ENCODE measurements around the gene PLIN1. TPM values are rescaled to one million over a fixed set of nuclear protein-coding genes. Genes with fewer than 3 reads are reported as not detected.

PLIN1 gene
- total RNA-seq, 1 experiment from 2014 or later = not detected

- Histone ChIP-seq H3K9me3 (ENCODE audit: low read length) (no peaks in the 10 kb centered on the region), H3K36me3 (ENCODE audit: insufficient read depth, low read length) (no peaks in the 10 kb centered on the region), H3K9ac (ENCODE audit: low read length) (no peak overlapping the region), H3K4me3 (ENCODE audit: low read length) (no peak overlapping the region), H3K4me1 (ENCODE audit: low read length) (no peaks in the 10 kb centered on the region), H3K4me2 (ENCODE audit: low read depth, low read length, poor library complexity, severe bottlenecking) (no peak overlapping the region), H3K27me3 (ENCODE audit: low read length) (no peaks in the 10 kb centered on the region), H3K79me2 (ENCODE audit: low read length) (no peaks in the 10 kb centered on the region), H3K27ac (ENCODE audit: low read length) (no peak overlapping the region), H3K9me2 (replicated peaks; ENCODE audit: insufficient read depth, low read length) (no peaks in the 10 kb centered on the region), H2AFZ (ENCODE audit: low read length) (no peak overlapping the region), H4K20me1 (ENCODE audit: insufficient read depth, low read depth, low read length) (no peaks in the 10 kb centered on the region)
- no peak for DNase-seq
Measured at GRCh38 chr15:89669941-89670340, 9.2 kb downstream of the PLIN1 start.

DNA sequence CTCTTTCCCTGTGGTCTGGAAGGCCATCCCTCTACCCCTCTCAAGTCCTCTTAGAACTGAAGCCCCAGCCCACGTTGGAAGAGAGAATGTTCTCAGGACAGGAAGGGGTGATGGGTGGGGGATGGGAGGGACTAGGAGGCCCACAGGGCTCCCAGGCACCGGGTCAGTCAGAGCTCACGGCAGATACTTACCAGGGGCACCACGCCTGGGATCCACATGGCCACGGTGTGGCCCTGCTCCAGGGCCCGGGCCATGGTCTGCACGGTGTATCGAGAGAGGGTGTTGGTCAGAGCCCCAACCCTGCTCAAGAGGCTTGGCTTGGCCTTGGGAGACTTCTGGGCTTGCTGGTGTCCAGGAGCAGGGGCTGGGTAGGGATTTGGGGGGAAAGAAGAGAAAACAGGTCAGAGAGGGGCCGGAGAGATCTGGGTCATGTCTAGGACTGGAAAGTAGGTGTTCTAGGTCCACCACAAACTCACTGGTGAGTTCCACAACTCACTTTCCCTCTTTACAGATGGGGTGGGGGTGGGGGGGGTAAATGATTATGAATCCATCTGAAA, 9.8 kb downstream of the PLIN1 start:
- Histone ChIP-seq H3K4me1 (ENCODE audit: low read length) (no peaks in the 10 kb centered on the region), H3K27me3 (ENCODE audit: low read length) (no peaks in the 10 kb centered on the region), H3K9me2 (replicated peaks; ENCODE audit: insufficient read depth, low read length) (no peaks in the 10 kb centered on the region), H3K4me2 (ENCODE audit: low read depth, low read length, poor library complexity, severe bottlenecking) (no peak overlapping the region), H3K79me2 (ENCODE audit: low read length) (no peaks in the 10 kb centered on the region), H3K27ac (ENCODE audit: low read length) (no peak overlapping the region), H2AFZ (ENCODE audit: low read length) (no peak overlapping the region), H3K9me3 (ENCODE audit: low read length) (no peaks in the 10 kb centered on the region), H3K9ac (ENCODE audit: low read length) (no peak overlapping the region), H3K36me3 (ENCODE audit: insufficient read depth, low read length) (no peaks in the 10 kb centered on the region), H3K4me3 (ENCODE audit: low read length) (no peak overlapping the region), H4K20me1 (ENCODE audit: insufficient read depth, low read depth, low read length) (no peaks in the 10 kb centered on the region)
- DNase-seq = no peak

DNA sequence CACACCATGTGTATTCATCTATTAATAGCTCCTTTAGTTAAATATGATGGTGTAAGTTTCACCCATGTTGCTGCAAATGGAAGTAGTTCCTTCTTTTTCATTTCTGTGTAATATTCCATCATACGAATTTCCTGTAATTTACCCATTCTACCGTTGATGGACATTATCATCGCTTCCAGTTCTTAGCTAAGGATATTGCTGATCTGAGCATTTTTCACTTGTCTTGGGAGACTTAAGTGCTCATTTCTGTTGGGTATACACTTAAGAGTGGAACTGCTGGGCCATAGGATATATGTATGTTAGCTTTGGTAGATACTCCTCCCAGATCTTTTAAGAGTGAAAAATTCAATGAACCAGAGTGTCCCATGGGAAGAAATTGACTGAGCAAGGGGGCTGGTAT, 11.0 kb downstream of the PLIN1 start:
- Histone ChIP-seq H3K9ac (ENCODE audit: low read length) (no peak overlapping the region), H3K4me2 (ENCODE audit: low read depth, low read length, poor library complexity, severe bottlenecking) (no peak overlapping the region), H3K9me2 (replicated peaks; ENCODE audit: insufficient read depth, low read length) (no peaks in the 10 kb centered on the region), H3K4me1 (ENCODE audit: low read length) (no peaks in the 10 kb centered on the region), H4K20me1 (ENCODE audit: insufficient read depth, low read depth, low read length) (no peaks in the 10 kb centered on the region), H3K79me2 (ENCODE audit: low read length) (no peaks in the 10 kb centered on the region), H3K36me3 (ENCODE audit: insufficient read depth, low read length) (no peaks in the 10 kb centered on the region), H2AFZ (ENCODE audit: low read length) (no peak overlapping the region), H3K27me3 (ENCODE audit: low read length) (no peaks in the 10 kb centered on the region), H3K4me3 (ENCODE audit: low read length) (no peak overlapping the region), H3K27ac (ENCODE audit: low read length) (no peak overlapping the region), H3K9me3 (ENCODE audit: low read length) (no peaks in the 10 kb centered on the region)
- DNase-seq = no peak

- no peaks in the 10 kb centered on the region for H3K9me3 ChIP-seq (ENCODE audit: low read length)
- no peaks in the 10 kb centered on the region for H3K9me2 ChIP-seq (replicated peaks; ENCODE audit: insufficient read depth, low read length)
- no peak overlapping the region for H3K27ac ChIP-seq (ENCODE audit: low read length)
- no peaks in the 10 kb centered on the region for H3K27me3 ChIP-seq (ENCODE audit: low read length)
- H4K20me1 ChIP-seq (ENCODE audit: insufficient read depth, low read depth, low read length) = no peaks in the 10 kb centered on the region
- H2AFZ ChIP-seq (ENCODE audit: low read length) = no peak overlapping the region
- H3K4me1 ChIP-seq (ENCODE audit: low read length) = no peaks in the 10 kb centered on the region
- H3K4me3 ChIP-seq (ENCODE audit: low read length) = no peak overlapping the region
- H3K36me3 ChIP-seq (ENCODE audit: insufficient read depth, low read length) = no peaks in the 10 kb centered on the region
- no peak overlapping the region for H3K9ac ChIP-seq (ENCODE audit: low read length)
- no peak overlapping the region for H3K4me2 ChIP-seq (ENCODE audit: low read depth, low read length, poor library complexity, severe bottlenecking)
- H3K79me2 ChIP-seq (ENCODE audit: low read length) = no peaks in the 10 kb centered on the region
- DNase-seq = no peak
Measured at GRCh38 chr15:89667706-89667960, 11.5 kb downstream of the PLIN1 start.

GRCh38 chr15:89666858-89667705, 12.1 kb downstream of the PLIN1 start:
- H3K4me2 ChIP-seq (ENCODE audit: low read depth, low read length, poor library complexity, severe bottlenecking) = no peak overlapping the region
- H3K27ac ChIP-seq (ENCODE audit: low read length) = no peak overlapping the region
- no peak overlapping the region for H3K9ac ChIP-seq (ENCODE audit: low read length)
- H3K4me3 ChIP-seq (ENCODE audit: low read length) = no peak overlapping the region
- H3K9me3 ChIP-seq (ENCODE audit: low read length) = no peaks in the 10 kb centered on the region
- H3K79me2 ChIP-seq (ENCODE audit: low read length) = no peaks in the 10 kb centered on the region
- no peak for DNase-seq
- H3K36me3 ChIP-seq (ENCODE audit: insufficient read depth, low read length) = no peaks in the 10 kb centered on the region
- H3K4me1 ChIP-seq (ENCODE audit: low read length) = no peaks in the 10 kb centered on the region
- H4K20me1 ChIP-seq (ENCODE audit: insufficient read depth, low read depth, low read length) = no peaks in the 10 kb centered on the region
- no peaks in the 10 kb centered on the region for H3K27me3 ChIP-seq (ENCODE audit: low read length)
- no peaks in the 10 kb centered on the region for H3K9me2 ChIP-seq (replicated peaks; ENCODE audit: insufficient read depth, low read length)
- no peak overlapping the region for H2AFZ ChIP-seq (ENCODE audit: low read length)

- H3K4me3 ChIP-seq (ENCODE audit: low read length) = 0 out of 2 replicates have a peak overlapping the region, but pooled peaks have one; percentile 36
- H3K27ac ChIP-seq (ENCODE audit: low read length) = no peak overlapping the region
- H3K4me1 ChIP-seq (ENCODE audit: low read length) = no peaks in the 10 kb centered on the region
- H3K9ac ChIP-seq (ENCODE audit: low read length) = no peak overlapping the region
- H2AFZ ChIP-seq (ENCODE audit: low read length) = no peak overlapping the region
- no peaks in the 10 kb centered on the region for H3K27me3 ChIP-seq (ENCODE audit: low read length)
- no peak overlapping the region for H3K4me2 ChIP-seq (ENCODE audit: low read depth, low read length, poor library complexity, severe bottlenecking)
- DNase-seq = no peak
- no peaks in the 10 kb centered on the region for H3K9me3 ChIP-seq (ENCODE audit: low read length)
- H3K9me2 ChIP-seq (replicated peaks; ENCODE audit: insufficient read depth, low read length) = no peaks in the 10 kb centered on the region
- no peaks in the 10 kb centered on the region for H4K20me1 ChIP-seq (ENCODE audit: insufficient read depth, low read depth, low read length)
- no peaks in the 10 kb centered on the region for H3K36me3 ChIP-seq (ENCODE audit: insufficient read depth, low read length)
- no peaks in the 10 kb centered on the region for H3K79me2 ChIP-seq (ENCODE audit: low read length)
Measured at GRCh38 chr15:89666184-89666857, 12.8 kb downstream of the PLIN1 start.

DNA sequence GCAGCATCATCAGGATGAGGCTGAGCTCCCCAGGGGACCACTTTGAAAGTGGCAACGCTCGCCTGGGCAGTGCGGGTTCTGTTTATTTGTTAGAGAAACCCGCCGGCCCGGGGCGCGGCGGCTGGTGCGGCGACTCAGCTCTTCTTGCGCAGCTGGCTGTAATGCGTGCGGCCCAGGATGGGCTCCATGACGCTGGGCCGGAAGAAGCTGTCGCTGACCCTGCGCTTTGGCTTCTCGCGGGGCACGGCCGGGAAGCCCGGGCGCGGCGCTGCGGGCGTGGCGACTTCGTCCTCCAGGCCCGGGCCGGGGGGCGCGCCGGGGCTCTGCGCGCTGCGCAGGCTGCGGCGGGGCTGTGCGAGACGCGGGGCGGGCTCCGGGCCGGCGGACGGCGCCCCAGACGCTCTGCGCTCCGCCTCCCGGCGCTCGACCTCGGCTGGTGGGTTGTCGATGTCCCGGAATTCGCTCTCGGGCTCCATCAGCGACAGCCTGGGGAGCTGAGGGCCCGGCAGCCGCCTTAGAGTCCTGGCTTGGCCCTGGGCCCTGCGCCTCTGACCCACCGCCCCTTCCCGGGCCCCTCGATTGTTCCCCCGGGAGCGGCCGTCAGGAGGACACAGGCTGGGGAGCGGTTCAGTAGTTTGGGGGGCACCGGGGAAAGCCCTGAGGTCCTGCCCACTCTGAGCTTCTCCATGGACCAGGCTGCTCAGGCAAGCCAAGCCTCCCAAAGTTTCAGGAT, 13.6 kb downstream of the PLIN1 start:
- Histone ChIP-seq H2AFZ (ENCODE audit: low read length) (no peak overlapping the region), H3K27ac (ENCODE audit: low read length) (no peak overlapping the region), H3K9me3 (ENCODE audit: low read length) (no peaks in the 10 kb centered on the region), H3K4me1 (ENCODE audit: low read length) (no peaks in the 10 kb centered on the region), H4K20me1 (ENCODE audit: insufficient read depth, low read depth, low read length) (no peaks in the 10 kb centered on the region), H3K79me2 (ENCODE audit: low read length) (no peaks in the 10 kb centered on the region), H3K9me2 (replicated peaks; ENCODE audit: insufficient read depth, low read length) (no peaks in the 10 kb centered on the region), H3K36me3 (ENCODE audit: insufficient read depth, low read length) (no peaks in the 10 kb centered on the region), H3K4me3 (ENCODE audit: low read length) (0 out of 2 replicates have a peak overlapping the region, but pooled peaks have one; percentile 36), H3K4me2 (ENCODE audit: low read depth, low read length, poor library complexity, severe bottlenecking) (peak overlapping the region; percentile 32), H3K9ac (ENCODE audit: low read length) (no peak overlapping the region), H3K27me3 (ENCODE audit: low read length) (no peaks in the 10 kb centered on the region)
- DNase-seq = no peak
